GM12874 (cell line): ENCODE results near the gene ZNF883.

Source experiments
- TF ChIP-seq, protein P1 (sequence below): IDR thresholded peaks from 2 replicates; pipeline ENCODE4 v1.5.1; 2011; ENCODE audit warnings: low read depth, mild to moderate bottlenecking, control low read depth, low read length, moderate library complexity; ENCODE audit not compliant: insufficient read depth

The ZNF883 gene

GRCh38 chr9:113005777-113006176, 6.2 kb downstream of the ZNF883 start:
- TF ChIP-seq, protein P1, sequence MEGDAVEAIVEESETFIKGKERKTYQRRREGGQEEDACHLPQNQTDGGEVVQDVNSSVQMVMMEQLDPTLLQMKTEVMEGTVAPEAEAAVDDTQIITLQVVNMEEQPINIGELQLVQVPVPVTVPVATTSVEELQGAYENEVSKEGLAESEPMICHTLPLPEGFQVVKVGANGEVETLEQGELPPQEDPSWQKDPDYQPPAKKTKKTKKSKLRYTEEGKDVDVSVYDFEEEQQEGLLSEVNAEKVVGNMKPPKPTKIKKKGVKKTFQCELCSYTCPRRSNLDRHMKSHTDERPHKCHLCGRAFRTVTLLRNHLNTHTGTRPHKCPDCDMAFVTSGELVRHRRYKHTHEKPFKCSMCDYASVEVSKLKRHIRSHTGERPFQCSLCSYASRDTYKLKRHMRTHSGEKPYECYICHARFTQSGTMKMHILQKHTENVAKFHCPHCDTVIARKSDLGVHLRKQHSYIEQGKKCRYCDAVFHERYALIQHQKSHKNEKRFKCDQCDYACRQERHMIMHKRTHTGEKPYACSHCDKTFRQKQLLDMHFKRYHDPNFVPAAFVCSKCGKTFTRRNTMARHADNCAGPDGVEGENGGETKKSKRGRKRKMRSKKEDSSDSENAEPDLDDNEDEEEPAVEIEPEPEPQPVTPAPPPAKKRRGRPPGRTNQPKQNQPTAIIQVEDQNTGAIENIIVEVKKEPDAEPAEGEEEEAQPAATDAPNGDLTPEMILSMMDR: no peak

- TF ChIP-seq, protein P1: no peak
Measured at GRCh38 chr9:112997236-112997941, 14.6 kb downstream of the ZNF883 start.

GRCh38 chr9:112971415-112971814, 40.6 kb downstream of the ZNF883 start:
- TF ChIP-seq, protein P1: peak; percentile 37; the same call in 1 of the 2 replicates

- TF ChIP-seq, protein P1: no peak
Measured at GRCh38 chr9:112970939-112971338, 41.1 kb downstream of the ZNF883 start.

DNA sequence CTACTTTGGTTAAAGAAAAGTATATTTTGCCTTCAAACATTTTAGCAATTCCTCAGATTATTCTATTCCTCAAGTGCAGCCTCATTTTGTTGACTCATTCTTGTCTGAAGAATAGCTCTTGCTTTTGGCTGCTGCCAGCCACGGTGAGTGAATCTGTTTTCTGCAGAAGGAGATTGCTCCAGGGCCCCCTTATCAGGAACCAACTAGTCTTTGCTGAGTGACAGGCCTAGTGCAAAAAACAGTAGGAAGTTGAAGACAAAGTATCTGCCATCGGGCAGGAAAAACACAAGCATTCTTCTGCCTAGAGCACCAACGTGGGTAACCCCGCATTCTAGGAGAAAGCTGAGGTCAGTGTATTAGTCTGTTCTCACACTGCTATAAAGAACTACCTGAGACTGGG, 42.3 kb downstream of the ZNF883 start:
- TF ChIP-seq, protein P1: no peak

- TF ChIP-seq, protein P1: no peak
Measured at GRCh38 chr9:112955550-112955949, 56.4 kb downstream of the ZNF883 start.

GRCh38 chr9:112945620-112946208, 66.3 kb downstream of the ZNF883 start:
- TF ChIP-seq, protein P1: peak; percentile 35; the same call in 1 of the 2 replicates
